ENCODE results near the gene FIBP.

Gene FIBP

GRCh38 chr11:65862941-65863888 lies 25.1 kb downstream of the FIBP start:
- no peak for DNase-seq (ENCODE audit: low spot score)
- TF ChIP-seq CTCF (IDR thresholded peaks at IDR 0.05; ENCODE audit: extremely low read depth, missing control alignments), result no peak

- no peak for DNase-seq (ENCODE audit: low spot score)
- no peak for TF ChIP-seq CTCF (IDR thresholded peaks at IDR 0.05; ENCODE audit: extremely low read depth, missing control alignments)
Measured at GRCh38 chr11:65862191-65862735, 26.0 kb downstream of the FIBP start.

- no peak for TF ChIP-seq CTCF (IDR thresholded peaks at IDR 0.05; ENCODE audit: extremely low read depth, missing control alignments)
- no peak for DNase-seq (ENCODE audit: low spot score)
Measured at GRCh38 chr11:65861533-65862183, 26.6 kb downstream of the FIBP start.

GRCh38 chr11:65861165-65861505 lies 27.1 kb downstream of the FIBP start:
- no peak for TF ChIP-seq CTCF (IDR thresholded peaks at IDR 0.05; ENCODE audit: extremely low read depth, missing control alignments)
- no peak for DNase-seq (ENCODE audit: low spot score)

GRCh38 chr11:65860278-65861164 lies 27.8 kb downstream of the FIBP start, which contains the start of gene MUS81:
MUS81 (plus strand) TSS chr11:65860433; CDS start chr11:65860754, 321 bp downstream.
- peak; percentile 64 for TF ChIP-seq CTCF (IDR thresholded peaks at IDR 0.05; ENCODE audit: extremely low read depth, missing control alignments)
- peak; percentile 95 for DNase-seq (ENCODE audit: low spot score)

- no peak for DNase-seq (ENCODE audit: low spot score)
- TF ChIP-seq CTCF (IDR thresholded peaks at IDR 0.05; ENCODE audit: extremely low read depth, missing control alignments), result no peak
Measured at GRCh38 chr11:65859812-65860277, 28.4 kb downstream of the FIBP start.
